K562 (cell line): ENCODE data around the gene CIAO1. TPM values are rescaled to one million over a fixed set of nuclear protein-coding genes. Genes with fewer than 3 reads are reported as not detected.

Experiments used
- ATF4 ChIP-seq: fragments of 450-650 bp; formaldehyde crosslinking; IDR thresholded peaks from 2 replicates; pipeline ENCODE4 v1.4.0; 2022; ENCODE audit warnings: mild to moderate bottlenecking, moderate library complexity
- ATF6 ChIP-seq: sonication (generic); formaldehyde crosslinking; IDR thresholded peaks from 2 replicates; pipeline ENCODE4 v1.4.0; 2020; ENCODE audit warnings: mild to moderate bottlenecking, missing genetic modification reagents
- ETS1 ChIP-seq: conservative IDR thresholded peaks from 2 replicates; pipeline ENCODE4 v1.6.1; 2011; ENCODE audit warnings: low read depth, mild to moderate bottlenecking, low read length; ENCODE audit not compliant: control insufficient read depth
- ETV1 ChIP-seq: fragments of 450-650 bp; conservative IDR thresholded peaks from 2 replicates; pipeline ENCODE4 v1.6.1; 2016; ENCODE audit warnings: missing genetic modification characterization, control low read depth, low read depth, missing compliant biosample characterization
- FOXJ3 ChIP-seq: sonication (generic); formaldehyde crosslinking; IDR thresholded peaks from 2 replicates; pipeline ENCODE4 v1.4.0; 2020; ENCODE audit warnings: mild to moderate bottlenecking, missing genetic modification reagents
- HINFP ChIP-seq: fragments of 450-650 bp; conservative IDR thresholded peaks from 2 replicates; pipeline ENCODE4 v1.6.1; 2016; ENCODE audit warnings: missing genetic modification characterization, low read depth, mild to moderate bottlenecking, control low read depth, missing compliant biosample characterization
- NBN ChIP-seq: fragments of 450-650 bp; IDR thresholded peaks from 2 replicates; pipeline ENCODE4 v1.6.1; 2016; ENCODE audit warnings: low read depth, mild to moderate bottlenecking
- PBX2 ChIP-seq, 2 experiments: IDR thresholded peaks in 1 of 2; conservative IDR thresholded peaks in 1 of 2; 2 replicates each; pipeline ENCODE4 v1.6.1; 2016; ENCODE audit warnings: low read depth in 2 of 2, mild to moderate bottlenecking in 1 of 2, missing compliant biosample characterization in 1 of 2, missing genetic modification characterization in 1 of 2, moderate library complexity in 1 of 2
- SMARCB1 ChIP-seq: IDR thresholded peaks from 2 replicates; pipeline ENCODE4 v1.6.1; 2011; ENCODE audit warnings: improper control_type of control experiment, low read depth; ENCODE audit not compliant: insufficient read length
- SP1 ChIP-seq: sonication (generic); formaldehyde crosslinking; IDR thresholded peaks from 2 replicates; pipeline ENCODE4 v1.8.1; 2022; ENCODE audit warnings: mild to moderate bottlenecking, missing genetic modification reagents
- THAP7 ChIP-seq: fragments of 250-450 bp; sonication (Bioruptor Pico); IDR thresholded peaks from 2 replicates; pipeline ENCODE4 v1.5.0; 2021
- ZNF134 ChIP-seq: fragments of 250-450 bp; sonication (Bioruptor Pico); conservative IDR thresholded peaks from 2 replicates; pipeline ENCODE4 v1.4.0; 2020
- polyA plus RNA-seq, 8 experiments: library from polyadenylated mRNA; depleted of rRNA in 4 of 8; stranded (reverse) in 5 of 8; unstranded in 3 of 8; fragments of >200 nt; fragmentation: Nextera tagmentation in 2 of 8; fragmentation: Illumina TruSeq in 1 of 8; extraction: Ambion mirVana in 2 of 8; extraction: Trizol in 1 of 8; gene quantifications; 2 replicates each; pipeline versions ENCODE4 v1.2.1 to v1.2.3, GENCODE V29; 2011 to 2014; ENCODE audit warnings: inconsistent platforms in 1 of 8, missing spikeins in 1 of 8
- total RNA-seq, 7 experiments: library from RNA; depleted of rRNA in 6 of 7; stranded (reverse); fragments of >200 nt in 6 of 7; fragmentation: Illumina TruSeq in 2 of 7; extraction: Trizol in 2 of 7; gene quantifications; 2 replicates each; pipeline versions ENCODE4 v1.2.1 to v1.2.3, GENCODE V29; 2011 to 2021; ENCODE audit warnings: low replicate concordance in 1 of 7

Gene CIAO1
- total and polyA plus RNA-seq, 9 of the 15 experiments (the other 6 are each of a cell fraction or from before 2014, with no cell fraction given): 11.4 to 156 (median 92.8) TPM

- TF ChIP-seq THAP7 (no peak), ATF6 (no peak), PBX2 (CRISPR knock-in tag; IDR thresholded peaks at IDR 0.05; ENCODE audit: low read depth) (no peak), PBX2 (tag; conservative IDR thresholded peaks at IDR 0.05; ENCODE audit: low read depth) (no peak), FOXJ3 (CRISPR knock-in tag) (no peak), ZNF134 (CRISPR knock-in tag) (0 out of 2 replicates have a peak, but pooled peaks have one; percentile 10), SMARCB1 (no peak), SP1 (CRISPR knock-in tag) (no peak), ETS1 (no peak), ATF4 (CRISPR knock-in tag) (peak; percentile 81), HINFP (tag) (0 out of 2 replicates have a peak, but pooled peaks have one; percentile 47), NBN (no peak; the same call in 1 of the 2 replicates), ETV1 (peak; percentile 52; the same call in 1 of the 2 replicates)
Observed at GRCh38 chr2:96245609-96246390, 20.2 kb upstream of the CIAO1 start (continued).
